Stimulated activated CD4-positive, alpha-beta T cell treated with anti-CD3 and anti-CD28 coated beads, Interleukin-2, amount 100 ng/mL, for 4 hours (primary cell): ENCODE measurements around the gene NR3C1.

ENCODE experiments used
- DNase-seq: peaks from one replicate; pipeline ENCODE4 v3.0.0-alpha.2; 2020; ENCODE audit warnings: low read depth

Gene NR3C1

GRCh38 chr5:143398451-143399237, 4.8 kb downstream of the NR3C1 start:
- no peak for DNase-seq

GRCh38 chr5:143398053-143398355, 5.5 kb downstream of the NR3C1 start:
- DNase-seq, result no peak

GRCh38 chr5:143397302-143398052, 6.0 kb downstream of the NR3C1 start:
- no peak for DNase-seq

GRCh38 chr5:143396353-143396940, 7.0 kb downstream of the NR3C1 start:
- no peak for DNase-seq

GRCh38 chr5:143395638-143396352, 7.7 kb downstream of the NR3C1 start:
- DNase-seq, result no peak

- DNase-seq, result no peak
Observed at GRCh38 chr5:143393524-143393923, 10.0 kb downstream of the NR3C1 start.

GRCh38 chr5:143390941-143391340, 12.5 kb downstream of the NR3C1 start:
- no peak for DNase-seq

- no peak for DNase-seq
Observed at GRCh38 chr5:143390258-143390657, 13.2 kb downstream of the NR3C1 start.

GRCh38 chr5:143386725-143387124, 16.8 kb downstream of the NR3C1 start:
- DNase-seq, result no peak

- no peak for DNase-seq
Observed at GRCh38 chr5:143384865-143385657, 18.4 kb downstream of the NR3C1 start.

GRCh38 chr5:143383988-143384387, 19.5 kb downstream of the NR3C1 start:
- DNase-seq, result no peak

- no peak for DNase-seq
Observed at GRCh38 chr5:143379606-143380005, 23.9 kb downstream of the NR3C1 start.

- DNase-seq, result no peak
Observed at GRCh38 chr5:143376911-143377813, 26.3 kb downstream of the NR3C1 start.

GRCh38 chr5:143376195-143376779, 27.2 kb downstream of the NR3C1 start:
- DNase-seq, result no peak

GRCh38 chr5:143374496-143375217, 28.8 kb downstream of the NR3C1 start:
- no peak for DNase-seq

GRCh38 chr5:143373076-143373475, 30.4 kb downstream of the NR3C1 start:
- no peak for DNase-seq

GRCh38 chr5:143372187-143372829, 31.2 kb downstream of the NR3C1 start:
- no peak for DNase-seq

GRCh38 chr5:143370440-143370839, 33.0 kb downstream of the NR3C1 start:
- DNase-seq, result no peak

- DNase-seq, result no peak
Observed at GRCh38 chr5:143364061-143364460, 39.4 kb downstream of the NR3C1 start.
